HepG2 (cell line): ENCODE data around the gene LSM2. TPM values are rescaled to one million over a fixed set of nuclear protein-coding genes. Genes with fewer than 3 reads are reported as not detected.

Experiments
- ATAC-seq: fragments of 200-7000 bp; cut with Tn5 transposase; 3 replicates; pipeline ENCODE4 v1.9.1; 2020; ENCODE audit warnings: mild to moderate bottlenecking, moderate library complexity
- BruUV-seq: library from RNA; stranded (reverse); fragments of 400-500 nt; replicated peaks from 2 replicates; lab custom pipeline; 2021; lab: Mats Ljungman, UMichigan
- CTCF ChIA-PET: fragments of 300-600 bp; formaldehyde crosslinking; extraction: SDS; loops from one replicate; lab custom pipeline; 2021; ENCODE audit warnings: low total read pairs, inconsistent platforms, low intra/inter-chr PET ratio; lab: Yijun Ruan, JAX
- POLR2A ChIA-PET: fragments of 350-600 bp; sonication (Branson Sonifier 250); formaldehyde crosslinking; loops from one replicate; lab custom pipeline; 2020; ENCODE audit warnings: antibody characterized with exemption, inconsistent platforms; lab: Yijun Ruan, JAX
- DNase-seq: peaks from one replicate; pipeline ENCODE4 v3.0.0-alpha.2; 2015; ENCODE audit warnings: low spot score
- FAIRE-seq: peaks from 3 replicates; lab custom pipeline; 2011; peaks lifted over from hg19 to GRCh38; lab: Jason Lieb, UNC
- H2AFZ ChIP-seq: one replicate; pipeline ENCODE4 v1.6.1; 2011; ENCODE audit warnings: low read length, inconsistent platforms
- H3K27ac ChIP-seq: fragments of 300-600 bp; 3 replicates; pipeline ENCODE4 v1.8.0; 2011; ENCODE audit warnings: mixed run types, mild to moderate bottlenecking, mixed read lengths, low read length, inconsistent platforms; ENCODE audit not compliant: insufficient read depth; ENCODE audit errors: extremely low read length
- H3K27me3 ChIP-seq, 2 experiments: fragments of 200-600 bp in 1 of 2; 2 replicates in 1 of 2; 3 replicates in 1 of 2; pipeline versions ENCODE4 v1.6.0 to v1.8.0; 2011; ENCODE audit warnings: low read length in 2 of 2, mild to moderate bottlenecking in 2 of 2, moderate library complexity in 2 of 2, inconsistent platforms in 1 of 2; ENCODE audit not compliant: insufficient read depth in 2 of 2, control insufficient read depth in 1 of 2
- H3K36me3 ChIP-seq, 2 experiments: fragments of 200-600 bp in 1 of 2; replicated peaks in 1 of 2; 2 replicates in 1 of 2; 3 replicates in 1 of 2; pipeline versions ENCODE4 v1.5.1 to v1.8.0; 2011; ENCODE audit warnings: low read length in 2 of 2, inconsistent platforms in 1 of 2; ENCODE audit not compliant: insufficient read depth in 2 of 2, control insufficient read depth in 1 of 2
- H3K4me1 ChIP-seq: 2 replicates; pipeline ENCODE4 v1.5.1; 2012; ENCODE audit warnings: low read length, inconsistent platforms; ENCODE audit not compliant: insufficient read depth
- H3K4me2 ChIP-seq: 2 replicates; pipeline ENCODE4 v1.6.0; 2011; ENCODE audit warnings: low read depth, low read length, inconsistent platforms
- H3K4me3 ChIP-seq, 3 experiments: fragments of 200-600 bp in 1 of 3; sonication (generic), shearing (Covaris generic) in 1 of 3; replicated peaks in 1 of 3; 2 replicates each; pipeline ENCODE4 v1.5.1; 2011 to 2016; ENCODE audit warnings: low read length in 3 of 3, inconsistent platforms in 2 of 3, low read depth in 2 of 3, mild to moderate bottlenecking in 2 of 3, control low read depth in 1 of 3, mixed read lengths in 1 of 3; ENCODE audit not compliant: insufficient read depth in 1 of 3
- H3K79me2 ChIP-seq: one replicate; pipeline ENCODE4 v1.6.1; 2011; ENCODE audit warnings: low read length, inconsistent platforms; ENCODE audit not compliant: insufficient read depth
- H3K9ac ChIP-seq: 2 replicates; pipeline ENCODE4 v1.6.0; 2011; ENCODE audit warnings: mild to moderate bottlenecking, low read depth, low read length, inconsistent platforms; ENCODE audit not compliant: insufficient read depth
- H3K9me3 ChIP-seq: 2 replicates; pipeline ENCODE4 v1.5.1; 2012; ENCODE audit warnings: mild to moderate bottlenecking, low read length
- H4K20me1 ChIP-seq: 2 replicates; pipeline ENCODE4 v1.6.0; 2011; ENCODE audit warnings: inconsistent platforms, mild to moderate bottlenecking, low read length, moderate library complexity; ENCODE audit not compliant: insufficient read depth
- EZH2 ChIP-seq: conservative IDR thresholded peaks from 2 replicates; pipeline ENCODE4 v1.6.1; 2012; ENCODE audit warnings: mild to moderate bottlenecking, low read depth, low read length, moderate library complexity
- FLYWCH1 ChIP-seq: sonication (generic); formaldehyde crosslinking; IDR thresholded peaks from 2 replicates; pipeline ENCODE4 v1.8.1; 2023; ENCODE audit warnings: mild to moderate bottlenecking, missing genetic modification reagents
- JUN ChIP-seq: sonication (generic); formaldehyde crosslinking; IDR thresholded peaks from 2 replicates; pipeline ENCODE4 v1.4.0; 2020; ENCODE audit warnings: mild to moderate bottlenecking, missing genetic modification reagents
- MAFF ChIP-seq: IDR thresholded peaks from 2 replicates; pipeline ENCODE4 v1.6.1; 2011; ENCODE audit warnings: low read depth, low read length, improper control_type of control experiment
- PLSCR1 ChIP-seq: sonication (generic); formaldehyde crosslinking; IDR thresholded peaks from 2 replicates; pipeline ENCODE4 v1.5.0; 2020; ENCODE audit warnings: missing genetic modification reagents, mild to moderate bottlenecking, borderline replicate concordance
- SMYD3 ChIP-seq: sonication (generic); formaldehyde crosslinking; IDR thresholded peaks from 2 replicates; pipeline ENCODE4 v1.8.1; 2023; ENCODE audit warnings: mild to moderate bottlenecking, missing genetic modification reagents
- SSRP1 ChIP-seq: IDR thresholded peaks from 2 replicates; pipeline ENCODE4 v1.6.1; 2016; ENCODE audit warnings: control low read depth
- TBX2 ChIP-seq: sonication (generic); formaldehyde crosslinking; IDR thresholded peaks from 2 replicates; pipeline ENCODE4 v1.5.0; 2020; ENCODE audit warnings: missing genetic modification reagents, mild to moderate bottlenecking, borderline replicate concordance
- ZBTB1 ChIP-seq: sonication (generic); formaldehyde crosslinking; IDR thresholded peaks from 2 replicates; pipeline ENCODE4 v1.4.0; 2020; ENCODE audit warnings: missing genetic modification reagents, borderline replicate concordance
- ZHX2 ChIP-seq, 2 experiments: sonication (generic) in 1 of 2; formaldehyde crosslinking in 1 of 2; IDR thresholded peaks; 2 replicates each; pipeline versions ENCODE4 v1.6.1 to v1.9.0; 2014 to 2022; ENCODE audit warnings: antibody characterized with exemption in 1 of 2, borderline replicate concordance in 1 of 2, inconsistent platforms in 1 of 2, low read depth in 1 of 2, missing genetic modification reagents in 1 of 2
- ZNF232 ChIP-seq: sonication (generic); formaldehyde crosslinking; IDR thresholded peaks from 2 replicates; pipeline ENCODE4 v1.4.0; 2020; ENCODE audit warnings: missing genetic modification reagents, borderline replicate concordance
- ZNF335 ChIP-seq: sonication (generic); formaldehyde crosslinking; IDR thresholded peaks from 2 replicates; pipeline ENCODE4 v1.4.0; 2020; ENCODE audit warnings: missing genetic modification reagents
- ZNF432 ChIP-seq: sonication (generic); formaldehyde crosslinking; IDR thresholded peaks from 2 replicates; pipeline ENCODE4 v1.5.0; 2020; ENCODE audit warnings: missing genetic modification reagents, mild to moderate bottlenecking, borderline replicate concordance
- ZNF543 ChIP-seq: sonication (generic); formaldehyde crosslinking; IDR thresholded peaks from 2 replicates; pipeline ENCODE4 v1.4.0; 2020; ENCODE audit warnings: mild to moderate bottlenecking, missing genetic modification reagents
- ZNF691 ChIP-seq: sonication (generic); formaldehyde crosslinking; IDR thresholded peaks from 2 replicates; pipeline ENCODE4 v1.4.0; 2020; ENCODE audit warnings: missing genetic modification reagents, low read depth, mild to moderate bottlenecking, borderline replicate concordance
- ZNF773 ChIP-seq: sonication (generic); formaldehyde crosslinking; IDR thresholded peaks from 2 replicates; pipeline ENCODE4 v1.4.0; 2020; ENCODE audit warnings: missing genetic modification reagents, borderline replicate concordance
- WGBS: methylation state at CpG from one replicate; pipeline ENCODE4 v1.1.6; 2017; ENCODE audit warnings: low lambda C conversion rate; 5-methylcytosine and 5-hydroxymethylcytosine counted together
- in situ Hi-C: cut with HindIII; loops from 2 replicates; pipeline ENCODE4 v1.10.0; 2017; ENCODE audit warnings: low pct_unique_long_range_greater_than_20kb; ENCODE audit not compliant: extremely low pct_ligation_motif_present
- intact Hi-C: fragments of 100-400 bp; cut with micrococcal nuclease; formaldehyde crosslinking; loops from one replicate; pipeline ENCODE4 v1.10.0; 2022; ENCODE audit not compliant: unreplicated experiment
- polyA plus RNA-seq, 8 experiments: library from polyadenylated mRNA; depleted of rRNA in 3 of 8; stranded (reverse) in 7 of 8; unstranded in 1 of 8; fragments of >200 nt; fragmentation: Illumina TruSeq in 4 of 8; extraction: Trizol in 4 of 8; gene quantifications; 2 replicates each; pipeline versions ENCODE4 v1.2.1 to v1.2.3, GENCODE V29; 2011 to 2016; ENCODE audit warnings: low read depth in 4 of 8, missing spikeins in 1 of 8, mixed read lengths in 1 of 8; ENCODE audit not compliant: insufficient read depth in 1 of 8
- total RNA-seq, 5 experiments: library from RNA; depleted of rRNA; stranded (reverse); fragments of >200 nt; fragmentation: Illumina TruSeq; extraction: Trizol; gene quantifications; 2 replicates each; pipeline ENCODE4 v1.2.3, GENCODE V29; 2016; ENCODE audit warnings: low read depth in 1 of 5

Gene LSM2
- total and polyA plus RNA-seq, 2 of the 13 experiments (the other 11 are each of a cell fraction or from before 2014, with no cell fraction given): 69.4 to 90.5 TPM

GRCh38 chr6:31821301-31822035, 14.7 kb upstream of the LSM2 start:
- in situ Hi-C loops: no loop called here
- H3K4me2 ChIP-seq: peak overlapping the region; percentile 76
- TSS peak; percentile 84 for BruUV-seq
- no peaks in the 10 kb centered on the region for H4K20me1 ChIP-seq
- peak overlapping the region; percentile 72 for H3K9ac ChIP-seq
- H3K27me3 ChIP-seq: no peaks in the 10 kb centered on the region
- peak overlapping the region; percentile 86 for H3K27ac ChIP-seq
- ATAC-seq (peak; percentile 13), DNase-seq (no peak), FAIRE-seq (no peak)
- peak overlapping the region; percentile 81 for H2AFZ ChIP-seq
- ChIA-PET POLR2A (interaction anchor here (0.6 to 6.9 kb wide), 15 partner anchors 14 to 1207 kb away, joined by 3 to 66 read pairs (median 5); partner anchors contain the start of genes APOM, BAG6, CLIC1 and GPANK1), CTCF (no interaction called here)
- WGBS: 16% methylated on average over 39 of the region's 39 CpGs
- H3K9me3 ChIP-seq: no peaks in the 10 kb centered on the region
- peaks cover 27% of the 10 kb centered on the region for H3K79me2 ChIP-seq
- intact Hi-C loops: loop anchor here (2.0 kb wide), 1 partner anchor 141 kb away; the partner anchor contains the start of gene LY6G5C
- peaks cover 62% of the 10 kb centered on the region for H3K4me1 ChIP-seq
- peak overlapping the region; percentile 67 to 91 (median 87) for H3K4me3 ChIP-seq
- H3K36me3 ChIP-seq: no peaks in the 10 kb centered on the region
- peak; percentile 99 for TF ChIP-seq ZNF335 (CRISPR knock-in tag)
- no peak for TF ChIP-seq JUN
- TF ChIP-seq ZHX2 (IDR thresholded peaks at IDR 0.05; ENCODE audit: low read depth): no peak
- TF ChIP-seq ZHX2 (CRISPR knock-in tag; IDR thresholded peaks at IDR 0.05; ENCODE audit: borderline replicate concordance): no peak
- TF ChIP-seq MAFF: no peak
- no peak for TF ChIP-seq EZH2
- no peak for TF ChIP-seq SSRP1 (CRISPR knock-in tag)
- TF ChIP-seq ZNF432 (CRISPR knock-in tag): no peak
- no peak for TF ChIP-seq ZNF691
- peak; percentile 40; the same call in 1 of the 2 replicates for TF ChIP-seq TBX2 (CRISPR knock-in tag)
- no peak for TF ChIP-seq FLYWCH1
- no peak for TF ChIP-seq ZBTB1 (CRISPR knock-in tag)
- no peak for TF ChIP-seq ZNF232
- TF ChIP-seq PLSCR1 (CRISPR knock-in tag): no peak
- no peak for TF ChIP-seq ZNF773 (CRISPR knock-in tag)
- peak; percentile 3; the same call in 1 of the 2 replicates for TF ChIP-seq ZNF543
- no peak for TF ChIP-seq SMYD3 (CRISPR knock-in tag)
